ENCODE data around the gene KCNV2. TPM values are rescaled to one million over a fixed set of nuclear protein-coding genes. Genes with fewer than 3 reads are reported as not detected.

The KCNV2 gene
- total RNA-seq, 2 experiments from 2014 or later = not detected

DNA sequence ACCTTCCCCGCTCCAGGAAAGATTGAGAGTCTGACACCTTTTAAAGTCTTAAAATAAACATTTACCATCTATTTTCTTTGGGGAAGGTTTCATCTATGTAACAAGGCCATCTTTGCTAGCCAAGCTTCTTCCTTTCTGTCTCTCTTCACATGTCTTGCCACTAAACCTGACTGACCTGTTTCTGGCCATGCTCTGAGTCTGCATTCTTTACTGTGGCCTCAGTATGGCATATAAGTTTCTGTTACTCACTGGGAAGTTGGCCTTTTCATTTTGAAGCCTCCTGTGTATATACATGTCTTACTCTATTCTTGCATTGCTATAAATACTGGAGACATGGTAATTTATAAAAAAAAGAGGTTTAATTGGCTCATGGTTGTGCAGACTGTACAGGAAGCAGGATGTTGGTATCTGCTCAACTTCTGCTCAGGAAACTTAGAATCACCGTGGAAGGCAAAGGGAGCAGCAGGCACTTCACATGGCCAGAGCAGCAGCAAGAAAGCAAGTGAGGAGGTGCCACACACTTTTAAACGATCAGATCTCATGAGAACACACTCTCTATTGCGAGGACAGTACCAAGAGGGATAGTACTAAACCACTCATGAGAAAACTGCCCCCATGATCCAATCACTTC is 48.1 kb downstream of the KCNV2 start:
- H3K9me3 Mint-ChIP-seq (ENCODE audit: low read depth) = no peaks in the 10 kb centered on the region
- H3K4me3 Mint-ChIP-seq = no peak overlapping the region
- H3K4me1 Mint-ChIP-seq = peaks cover 27% of the 10 kb centered on the region
- H3K27ac Mint-ChIP-seq = peak overlapping the region; percentile 61
- no peaks in the 10 kb centered on the region for H3K27me3 Mint-ChIP-seq
- intact Hi-C loops (cut with DNase I, micrococcal nuclease) = no loop called here
- H3K36me3 Mint-ChIP-seq (ENCODE audit: low read depth) = peaks cover 61% of the 10 kb centered on the region
- ATAC-seq = peak; percentile 64
- CTCF ChIA-PET = no interaction called here
- peak; percentile 9 for DNase-seq
- POLR2A ChIA-PET = interaction anchor here (0.6 kb wide), 1 partner anchor 79 kb away, joined by 3 read pairs; the partner anchor contains the start of gene PUM3

DNA sequence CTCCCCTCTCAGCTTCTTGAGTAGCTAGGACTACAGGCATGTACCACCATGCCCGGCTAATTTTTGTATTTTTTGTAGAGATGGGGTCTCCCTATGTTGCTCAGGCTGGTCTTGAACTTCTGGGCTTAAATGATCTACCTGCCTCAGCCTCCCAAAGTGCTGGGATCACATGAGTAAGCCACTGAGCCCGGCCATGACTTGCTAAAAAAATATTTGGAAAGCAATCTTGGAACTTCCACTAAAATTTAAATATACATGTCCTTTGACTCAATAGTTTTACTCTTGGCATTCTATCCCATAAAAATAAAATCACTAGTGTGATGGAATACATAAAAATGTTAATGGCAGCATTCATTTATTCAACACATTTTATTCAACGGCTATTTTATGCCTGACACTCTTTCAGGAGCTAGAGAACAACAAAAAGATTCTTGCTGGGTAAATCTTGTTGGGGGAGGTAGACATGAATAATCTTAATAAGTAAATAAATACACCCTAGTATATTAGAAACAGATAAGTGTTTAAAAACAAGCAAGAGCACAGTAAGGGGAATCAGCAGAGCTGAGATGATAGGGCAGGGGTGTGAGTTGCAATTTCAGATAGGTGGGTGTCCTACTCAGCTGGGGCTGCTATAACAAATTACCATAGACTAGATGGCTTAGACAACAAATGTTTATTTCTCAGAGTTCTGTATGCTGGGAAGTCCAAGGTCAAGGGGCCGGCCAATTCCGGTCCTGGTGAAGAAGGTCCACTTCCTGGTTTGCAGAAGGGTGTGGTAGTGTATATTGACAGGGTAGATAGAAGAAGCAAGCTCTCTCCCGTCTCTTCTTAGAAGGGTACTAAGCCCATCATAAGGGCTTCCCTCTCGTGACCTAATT is 50.7 kb downstream of the KCNV2 start:
- Mint-ChIP-seq H3K27me3 (no peaks in the 10 kb centered on the region), H3K27ac (no peak overlapping the region), H3K4me3 (no peak overlapping the region), H3K36me3 (ENCODE audit: low read depth) (peaks cover 59% of the 10 kb centered on the region), H3K9me3 (ENCODE audit: low read depth) (no peaks in the 10 kb centered on the region), H3K4me1 (peaks cover 27% of the 10 kb centered on the region)
- CTCF ChIA-PET = interaction anchor here (1.0 kb wide), 1 partner anchor 10 kb away, joined by 3 read pairs; no protein-coding TSS in a partner anchor
- intact Hi-C loops (cut with DNase I, micrococcal nuclease) = no loop called here
- ATAC-seq = no peak
- DNase-seq = no peak
- POLR2A ChIA-PET = no interaction called here

GRCh38 chr9:2771087-2771486 is 53.8 kb downstream of the KCNV2 start:
- Mint-ChIP-seq H3K9me3 (ENCODE audit: low read depth) (peaks cover 20% of the 10 kb centered on the region), H3K36me3 (ENCODE audit: low read depth) (peaks cover 72% of the 10 kb centered on the region), H3K4me1 (peaks cover 4% of the 10 kb centered on the region), H3K27me3 (no peaks in the 10 kb centered on the region), H3K4me3 (no peak overlapping the region), H3K27ac (peak overlapping the region; percentile 43)
- no peak for ATAC-seq
- CTCF ChIA-PET = no interaction called here
- POLR2A ChIA-PET = no interaction called here
- no peak for DNase-seq
- intact Hi-C loops (cut with DNase I, micrococcal nuclease) = no loop called here

GRCh38 chr9:2771661-2772060 is 54.4 kb downstream of the KCNV2 start:
- Mint-ChIP-seq H3K9me3 (ENCODE audit: low read depth) (peaks cover 24% of the 10 kb centered on the region), H3K4me1 (no peaks in the 10 kb centered on the region), H3K4me3 (no peak overlapping the region), H3K36me3 (ENCODE audit: low read depth) (peaks cover 78% of the 10 kb centered on the region), H3K27me3 (no peaks in the 10 kb centered on the region), H3K27ac (no peak overlapping the region)
- intact Hi-C loops (cut with DNase I, micrococcal nuclease) = no loop called here
- DNase-seq (no peak), ATAC-seq (no peak)
- CTCF ChIA-PET = no interaction called here
- POLR2A ChIA-PET = no interaction called here

GRCh38 chr9:2777454-2777853 is 60.1 kb downstream of the KCNV2 start:
- peaks cover 95% of the 10 kb centered on the region for H3K36me3 Mint-ChIP-seq (ENCODE audit: low read depth)
- H3K4me1 Mint-ChIP-seq = no peaks in the 10 kb centered on the region
- ATAC-seq (no peak), DNase-seq (no peak)
- no peak overlapping the region for H3K27ac Mint-ChIP-seq
- POLR2A ChIA-PET = no interaction called here
- no peaks in the 10 kb centered on the region for H3K27me3 Mint-ChIP-seq
- H3K9me3 Mint-ChIP-seq (ENCODE audit: low read depth) = peaks cover 45% of the 10 kb centered on the region
- H3K4me3 Mint-ChIP-seq = no peak overlapping the region
- CTCF ChIA-PET = no interaction called here
- intact Hi-C loops (cut with DNase I, micrococcal nuclease) = no loop called here

- H3K36me3 Mint-ChIP-seq (ENCODE audit: low read depth) = peaks cover 96% of the 10 kb centered on the region
- H3K27ac Mint-ChIP-seq = no peak overlapping the region
- H3K4me3 Mint-ChIP-seq = no peak overlapping the region
- H3K9me3 Mint-ChIP-seq (ENCODE audit: low read depth) = peaks cover 40% of the 10 kb centered on the region
- intact Hi-C loops (cut with DNase I, micrococcal nuclease) = no loop called here
- ATAC-seq = no peak
- no peaks in the 10 kb centered on the region for H3K4me1 Mint-ChIP-seq
- POLR2A ChIA-PET = no interaction called here
- DNase-seq = no peak
- CTCF ChIA-PET = no interaction called here
- H3K27me3 Mint-ChIP-seq = no peaks in the 10 kb centered on the region
Measured at GRCh38 chr9:2778816-2779215, 61.5 kb downstream of the KCNV2 start.

Other genes starting within 250 kb of the KCNV2 start
- 10 to 100 TPM; 12.7 to 14.5 TPM for gene VLDLR, start 95.7 kb upstream of the KCNV2 start, total RNA-seq
- 100 to 1,000 TPM; 111 to 112 TPM for gene PUM3, start 126.6 kb downstream of the KCNV2 start, total RNA-seq